ENCODE results near the gene MID2. TPM values are rescaled to one million over a fixed set of nuclear protein-coding genes. Genes with fewer than 3 reads are reported as not detected.
"Not testable (repeated sequence)": the region's sequence is repeated elsewhere in the genome, so short reads cannot be mapped to it uniquely, and the experiment has no call there.

Gene MID2
- total and polyA plus RNA-seq, 2 donors from 2014 or later, result 2.7 to 16.5 TPM

DNA sequence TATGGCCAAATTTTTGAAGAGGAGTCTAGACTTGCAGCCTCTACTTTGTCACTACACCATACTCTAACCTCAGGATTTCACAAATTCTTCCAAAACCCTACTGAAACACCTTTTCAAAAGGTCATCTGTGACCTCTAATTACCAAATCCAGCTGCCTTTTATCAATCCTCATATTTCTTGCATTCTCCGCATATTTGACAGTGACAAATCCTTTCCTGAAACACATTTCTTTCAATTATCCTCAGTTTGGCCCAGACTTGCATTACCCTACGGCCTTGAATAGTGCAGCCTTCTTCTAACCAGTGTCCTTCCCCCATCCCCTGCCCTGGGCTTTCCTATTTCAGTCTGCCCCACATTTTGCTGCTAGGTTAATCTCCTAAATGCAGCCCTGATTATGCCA, 25.5 kb downstream of the MID2 start:
- H3K27me3 ChIP-seq (ENCODE audit: control insufficient read depth, insufficient read depth, low read length), result peaks cover 4% of the 10 kb centered on the region
- DNase-seq, result no peak
- FAIRE-seq, result no peak

DNA sequence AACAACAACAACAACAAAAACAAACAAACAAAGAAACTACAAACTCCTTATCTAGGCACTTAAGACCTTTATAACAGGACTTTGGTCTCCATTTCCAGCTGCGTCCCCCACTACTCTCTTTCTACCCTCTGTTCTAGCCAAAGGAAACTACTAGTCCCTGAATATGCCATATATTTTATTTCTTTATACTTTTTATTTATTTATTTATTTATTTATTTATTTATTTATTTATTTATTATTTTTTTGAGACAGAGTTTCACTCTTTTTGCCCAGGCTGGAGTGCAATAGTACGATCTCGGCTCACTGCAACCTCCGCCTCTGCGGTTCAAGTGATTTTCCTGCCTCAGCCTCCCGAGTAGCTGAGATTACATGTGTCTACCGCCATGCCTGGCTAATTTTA, 26.0 kb downstream of the MID2 start:
- H3K4me1 ChIP-seq (ENCODE audit: control insufficient read depth in 2 of 3, insufficient read depth in 2 of 3, low read depth in 1 of 3, low read length in 3 of 3); H3K27ac ChIP-seq (ENCODE audit: low read depth in 2 of 2, low read length in 2 of 2); intact Hi-C loops (cut with DNase I); DNase-seq; H3K9ac ChIP-seq (ENCODE audit: low read length in 3 of 3); H3K4me3 ChIP-seq (ENCODE audit: low read length in 3 of 3); FAIRE-seq; H3K27me3 ChIP-seq (ENCODE audit: control insufficient read depth, insufficient read depth, low read length); H3K9me3 ChIP-seq (ENCODE audit: control insufficient read depth in 2 of 3, insufficient read depth in 1 of 3, low read length in 3 of 3); H3K36me3 ChIP-seq (ENCODE audit: control insufficient read depth in 2 of 3, insufficient read depth in 3 of 3, low read length in 3 of 3): not testable (repeated sequence)

More for the DNA sequence above, 25.5 kb downstream of the MID2 start:
- Histone ChIP-seq H3K27ac (ENCODE audit: low read depth in 2 of 2, low read length in 2 of 2) (no peak overlapping the region), H3K9me3 (ENCODE audit: control insufficient read depth in 2 of 3, insufficient read depth in 1 of 3, low read length in 3 of 3) (no peaks in the 10 kb centered on the region), H3K4me3 (ENCODE audit: low read length in 3 of 3) (no peak overlapping the region), H3K36me3 (ENCODE audit: control insufficient read depth in 2 of 3, insufficient read depth in 3 of 3, low read length in 3 of 3) (peaks cover 0 to 2% (median 0%) of the 10 kb centered on the region in 3 donors), H3K4me1 (ENCODE audit: control insufficient read depth in 2 of 3, insufficient read depth in 2 of 3, low read depth in 1 of 3, low read length in 3 of 3) (no peaks in the 10 kb centered on the region), H3K9ac (ENCODE audit: low read length in 3 of 3) (no peak overlapping the region)
- TF ChIP-seq, protein P1, sequence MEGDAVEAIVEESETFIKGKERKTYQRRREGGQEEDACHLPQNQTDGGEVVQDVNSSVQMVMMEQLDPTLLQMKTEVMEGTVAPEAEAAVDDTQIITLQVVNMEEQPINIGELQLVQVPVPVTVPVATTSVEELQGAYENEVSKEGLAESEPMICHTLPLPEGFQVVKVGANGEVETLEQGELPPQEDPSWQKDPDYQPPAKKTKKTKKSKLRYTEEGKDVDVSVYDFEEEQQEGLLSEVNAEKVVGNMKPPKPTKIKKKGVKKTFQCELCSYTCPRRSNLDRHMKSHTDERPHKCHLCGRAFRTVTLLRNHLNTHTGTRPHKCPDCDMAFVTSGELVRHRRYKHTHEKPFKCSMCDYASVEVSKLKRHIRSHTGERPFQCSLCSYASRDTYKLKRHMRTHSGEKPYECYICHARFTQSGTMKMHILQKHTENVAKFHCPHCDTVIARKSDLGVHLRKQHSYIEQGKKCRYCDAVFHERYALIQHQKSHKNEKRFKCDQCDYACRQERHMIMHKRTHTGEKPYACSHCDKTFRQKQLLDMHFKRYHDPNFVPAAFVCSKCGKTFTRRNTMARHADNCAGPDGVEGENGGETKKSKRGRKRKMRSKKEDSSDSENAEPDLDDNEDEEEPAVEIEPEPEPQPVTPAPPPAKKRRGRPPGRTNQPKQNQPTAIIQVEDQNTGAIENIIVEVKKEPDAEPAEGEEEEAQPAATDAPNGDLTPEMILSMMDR (IDR thresholded peaks at IDR 0.05; ENCODE audit: borderline replicate concordance, extremely low read depth, insufficient read depth), result no peak
- intact Hi-C loops (cut with DNase I), result no loop called here

DNA sequence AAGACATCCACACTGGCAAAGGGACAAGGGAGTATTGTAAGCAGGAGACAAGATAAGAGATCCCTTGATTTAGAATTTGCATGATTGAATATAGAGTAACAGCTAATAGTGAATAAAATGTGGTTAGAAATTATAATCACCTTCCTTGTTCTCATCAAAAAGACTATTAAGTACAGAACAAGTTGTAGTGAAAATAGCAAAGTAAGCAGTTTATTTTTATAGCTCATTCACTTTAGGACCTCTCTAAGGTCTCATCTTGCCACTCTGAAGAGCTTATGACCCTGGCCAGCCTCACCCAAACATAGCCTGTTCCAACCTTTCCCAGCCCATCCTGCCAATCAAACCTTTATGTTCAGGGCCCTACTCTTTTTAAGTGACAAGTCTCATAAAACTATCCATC, 30.6 kb downstream of the MID2 start:
- DNase-seq (no peak), FAIRE-seq (no peak)
- Histone ChIP-seq H3K36me3 (ENCODE audit: control insufficient read depth in 2 of 3, insufficient read depth in 3 of 3, low read length in 3 of 3) (peaks cover 0 to 2% (median 0%) of the 10 kb centered on the region in 3 donors), H3K9me3 (ENCODE audit: control insufficient read depth in 2 of 3, insufficient read depth in 1 of 3, low read length in 3 of 3) (no peaks in the 10 kb centered on the region), H3K27me3 (ENCODE audit: control insufficient read depth, insufficient read depth, low read length) (peaks cover 3% of the 10 kb centered on the region), H3K4me1 (ENCODE audit: control insufficient read depth in 2 of 3, insufficient read depth in 2 of 3, low read depth in 1 of 3, low read length in 3 of 3) (no peaks in the 10 kb centered on the region), H3K9ac (ENCODE audit: low read length in 3 of 3) (no peak overlapping the region), H3K4me3 (ENCODE audit: low read length in 3 of 3) (no peak overlapping the region), H3K27ac (ENCODE audit: low read depth in 2 of 2, low read length in 2 of 2) (no peak overlapping the region)
- TF ChIP-seq, protein P1 (IDR thresholded peaks at IDR 0.05; ENCODE audit: borderline replicate concordance, extremely low read depth, insufficient read depth), result no peak
- intact Hi-C loops (cut with DNase I), result no loop called here

DNA sequence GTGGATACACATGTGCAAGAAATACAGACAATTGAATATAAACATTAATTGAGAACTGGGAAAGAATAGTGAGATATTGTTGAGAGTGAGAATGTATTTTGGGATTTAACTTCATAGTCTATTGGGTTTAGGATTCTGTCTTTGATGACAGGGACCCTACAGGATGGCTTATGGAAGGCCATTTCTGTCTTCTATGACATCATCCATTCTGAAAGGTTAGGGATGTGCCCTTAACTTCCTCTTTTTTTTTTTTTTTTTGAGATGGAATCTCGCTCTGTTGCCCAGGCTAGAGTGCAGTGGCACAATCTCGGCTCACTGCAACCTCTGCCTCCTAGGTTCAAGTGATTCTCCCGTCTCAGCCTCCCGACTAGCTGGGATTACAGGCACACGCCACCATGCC, 31.4 kb downstream of the MID2 start:
- H3K27ac ChIP-seq (ENCODE audit: low read depth in 2 of 2, low read length in 2 of 2); H3K9me3 ChIP-seq (ENCODE audit: control insufficient read depth in 2 of 3, insufficient read depth in 1 of 3, low read length in 3 of 3); intact Hi-C loops (cut with DNase I); FAIRE-seq; H3K9ac ChIP-seq (ENCODE audit: low read length in 3 of 3); H3K36me3 ChIP-seq (ENCODE audit: control insufficient read depth in 2 of 3, insufficient read depth in 3 of 3, low read length in 3 of 3); H3K4me1 ChIP-seq (ENCODE audit: control insufficient read depth in 2 of 3, insufficient read depth in 2 of 3, low read depth in 1 of 3, low read length in 3 of 3); DNase-seq; H3K27me3 ChIP-seq (ENCODE audit: control insufficient read depth, insufficient read depth, low read length); H3K4me3 ChIP-seq (ENCODE audit: low read length in 3 of 3): not testable (repeated sequence)

DNA sequence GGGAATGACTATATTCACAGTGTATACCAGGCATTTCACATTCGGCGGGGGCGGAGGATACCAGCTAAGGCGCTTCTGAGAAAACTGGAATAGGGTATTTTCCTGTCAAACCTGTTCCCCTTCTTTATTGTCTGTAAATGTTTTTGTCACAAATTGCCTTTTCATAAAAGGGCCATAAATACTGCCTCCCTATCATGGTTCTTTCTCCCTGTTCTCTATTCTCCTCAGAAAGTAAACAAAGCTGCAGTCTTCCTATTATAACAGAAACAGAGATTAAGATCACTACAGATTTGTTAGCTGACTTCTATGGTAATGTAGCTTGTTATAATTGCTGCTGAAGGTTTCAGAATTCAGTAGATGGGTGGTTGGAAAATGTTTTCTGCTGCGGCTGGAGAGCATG, 32.2 kb downstream of the MID2 start:
- Histone ChIP-seq H3K4me1 (ENCODE audit: control insufficient read depth in 2 of 3, insufficient read depth in 2 of 3, low read depth in 1 of 3, low read length in 3 of 3) (no peaks in the 10 kb centered on the region), H3K27me3 (ENCODE audit: control insufficient read depth, insufficient read depth, low read length) (peaks cover 3% of the 10 kb centered on the region), H3K9me3 (ENCODE audit: control insufficient read depth in 2 of 3, insufficient read depth in 1 of 3, low read length in 3 of 3) (no peaks in the 10 kb centered on the region), H3K4me3 (ENCODE audit: low read length in 3 of 3) (no peak overlapping the region), H3K36me3 (ENCODE audit: control insufficient read depth in 2 of 3, insufficient read depth in 3 of 3, low read length in 3 of 3) (peaks cover 0 to 2% (median 0%) of the 10 kb centered on the region in 3 donors), H3K9ac (ENCODE audit: low read length in 3 of 3) (no peak overlapping the region), H3K27ac (ENCODE audit: low read depth in 2 of 2, low read length in 2 of 2) (no peak overlapping the region)
- FAIRE-seq (no peak), DNase-seq (peak in 1 of 5 donors; percentile 10)
- TF ChIP-seq, protein P1 (IDR thresholded peaks at IDR 0.05; ENCODE audit: borderline replicate concordance, extremely low read depth, insufficient read depth), result no peak
- intact Hi-C loops (cut with DNase I), result no loop called here

All from kidney (tissue), 14 donors.